HepG2 (cell line): Measurements from ENCODE around the gene RNF213. TPM values are rescaled to one million over a fixed set of nuclear protein-coding genes. Genes with fewer than 3 reads are reported as not detected.

Experiments
- ARID4A ChIP-seq: sonication (generic); formaldehyde crosslinking; IDR thresholded peaks from 2 replicates; pipeline ENCODE4 v1.5.0; 2020; ENCODE audit warnings: mild to moderate bottlenecking, missing genetic modification reagents, borderline replicate concordance
- ATF2 ChIP-seq: sonication (generic); formaldehyde crosslinking; IDR thresholded peaks from 2 replicates; pipeline ENCODE4 v1.4.0; 2020; ENCODE audit warnings: missing genetic modification reagents
- BORCS8-MEF2B ChIP-seq: sonication (generic); formaldehyde crosslinking; IDR thresholded peaks from 2 replicates; pipeline ENCODE4 v1.8.0; 2022; ENCODE audit warnings: mild to moderate bottlenecking, missing genetic modification reagents
- CHD4 ChIP-seq: fragments of 200-600 bp; sonication (generic); IDR thresholded peaks from 2 replicates; pipeline ENCODE4 v1.7.0; 2017; ENCODE audit warnings: mild to moderate bottlenecking, low read length, borderline replicate concordance
- IRF2 ChIP-seq: IDR thresholded peaks from 2 replicates; pipeline ENCODE4 v1.6.1; 2018; ENCODE audit warnings: missing genetic modification reagents, missing compliant biosample characterization
- IRX3 ChIP-seq: sonication (generic); formaldehyde crosslinking; IDR thresholded peaks from 2 replicates; pipeline ENCODE4 v1.8.1; 2023; ENCODE audit warnings: mild to moderate bottlenecking, low read depth, missing genetic modification reagents, borderline replicate concordance
- NCOA5 ChIP-seq: sonication (generic); formaldehyde crosslinking; IDR thresholded peaks from 2 replicates; pipeline ENCODE4 v1.4.0; 2020; ENCODE audit warnings: missing genetic modification reagents
- PRMT3 ChIP-seq: sonication (generic); formaldehyde crosslinking; IDR thresholded peaks from 2 replicates; pipeline ENCODE4 v1.8.1; 2022; ENCODE audit warnings: low read depth, mild to moderate bottlenecking, moderate library complexity, missing genetic modification reagents, borderline replicate concordance
- REXO4 ChIP-seq: sonication (generic); formaldehyde crosslinking; IDR thresholded peaks from 2 replicates; pipeline ENCODE4 v1.8.0; 2022; ENCODE audit warnings: missing genetic modification reagents, mild to moderate bottlenecking, borderline replicate concordance
- SIX4 ChIP-seq: sonication (generic); formaldehyde crosslinking; IDR thresholded peaks from 2 replicates; pipeline ENCODE4 v1.4.0; 2020; ENCODE audit warnings: missing genetic modification reagents
- ZBTB26 ChIP-seq: IDR thresholded peaks from 2 replicates; pipeline ENCODE4 v1.6.1; 2016; ENCODE audit warnings: missing compliant biosample characterization, missing genetic modification reagents, borderline replicate concordance
- ZNF101 ChIP-seq: sonication (generic); formaldehyde crosslinking; IDR thresholded peaks from 2 replicates; pipeline ENCODE4 v1.4.0; 2020; ENCODE audit warnings: mild to moderate bottlenecking, low read depth, missing genetic modification reagents, borderline replicate concordance
- ZNF460 ChIP-seq: sonication (generic); formaldehyde crosslinking; IDR thresholded peaks from 2 replicates; pipeline ENCODE4 v1.5.1; 2020; ENCODE audit warnings: missing genetic modification reagents, mild to moderate bottlenecking, borderline replicate concordance
- ZNF720 ChIP-seq: sonication (generic); formaldehyde crosslinking; IDR thresholded peaks from 2 replicates; pipeline ENCODE4 v1.4.0; 2020; ENCODE audit warnings: missing genetic modification reagents
- ZNF770 ChIP-seq: sonication (generic); formaldehyde crosslinking; IDR thresholded peaks from 2 replicates; pipeline ENCODE4 v1.5.0; 2020; ENCODE audit warnings: mild to moderate bottlenecking, missing genetic modification reagents
- ZNF83 ChIP-seq: sonication (generic); formaldehyde crosslinking; IDR thresholded peaks from 2 replicates; pipeline ENCODE4 v1.4.0; 2020; ENCODE audit warnings: missing genetic modification reagents, mild to moderate bottlenecking, borderline replicate concordance
- ZNF841 ChIP-seq: sonication (generic); formaldehyde crosslinking; IDR thresholded peaks from 2 replicates; pipeline ENCODE4 v1.8.1; 2023; ENCODE audit warnings: missing genetic modification reagents, borderline replicate concordance
- ZSCAN12 ChIP-seq: sonication (generic); formaldehyde crosslinking; IDR thresholded peaks from 2 replicates; pipeline ENCODE4 v1.9.0; 2021; ENCODE audit warnings: mild to moderate bottlenecking, missing genetic modification reagents
- polyA plus RNA-seq, 8 experiments: library from polyadenylated mRNA; depleted of rRNA in 3 of 8; stranded (reverse) in 7 of 8; unstranded in 1 of 8; fragments of >200 nt; fragmentation: Illumina TruSeq in 4 of 8; extraction: Trizol in 4 of 8; gene quantifications; 2 replicates each; pipeline versions ENCODE4 v1.2.1 to v1.2.3, GENCODE V29; 2011 to 2016; ENCODE audit warnings: low read depth in 4 of 8, missing spikeins in 1 of 8, mixed read lengths in 1 of 8; ENCODE audit not compliant: insufficient read depth in 1 of 8
- total RNA-seq, 5 experiments: library from RNA; depleted of rRNA; stranded (reverse); fragments of >200 nt; fragmentation: Illumina TruSeq; extraction: Trizol; gene quantifications; 2 replicates each; pipeline ENCODE4 v1.2.3, GENCODE V29; 2016; ENCODE audit warnings: low read depth in 1 of 5

The RNF213 gene
- total and polyA plus RNA-seq, 2 of the 13 experiments (the other 11 are each of a cell fraction or from before 2014, with no cell fraction given): 38.6 to 38.7 TPM

- TF ChIP-seq ARID4A (CRISPR knock-in tag) (peak; percentile 46; the same call in 1 of the 2 replicates), PRMT3 (no peak), IRX3 (CRISPR knock-in tag) (peak; percentile 39; the same call in 1 of the 2 replicates), ZBTB26 (CRISPR knock-in tag) (peak; percentile 92), ZNF841 (peak; percentile 54; the same call in 1 of the 2 replicates), ZNF460 (no peak), CHD4 (no peak), ZSCAN12 (CRISPR knock-in tag) (peak; percentile 95), ZNF101 (CRISPR knock-in tag) (no peak), ZNF83 (peak; percentile 87; the same call in 1 of the 2 replicates), ATF2 (CRISPR knock-in tag) (peak; percentile 90), SIX4 (CRISPR knock-in tag) (peak; percentile 84; the same call in 1 of the 2 replicates), ZNF720 (CRISPR knock-in tag) (0 out of 2 replicates have a peak, but pooled peaks have one; percentile 75), ZNF770 (CRISPR knock-in tag) (peak; percentile 42; the same call in 1 of the 2 replicates), IRF2 (CRISPR knock-in tag) (peak; percentile 84; the same call in 1 of the 2 replicates), NCOA5 (CRISPR knock-in tag) (no peak), BORCS8-MEF2B (CRISPR knock-in tag) (peak; percentile 97), REXO4 (no peak)
Measured at GRCh38 chr17:80441133-80441578, 180.5 kb downstream of the RNF213 start (continued).
